ENCODE measurements around the gene ABCD2.
A peak's percentile ranks its signal among the peaks of the same experiment; 100 is the strongest.
"Not testable (repeated sequence)": the region's sequence is repeated elsewhere in the genome, so short reads cannot be mapped to it uniquely, and the experiment has no call there.

The ABCD2 gene

GRCh38 chr12:39571351-39571750 is 48.3 kb downstream of the ABCD2 start:
- DNase-seq (ENCODE audit: low read depth) = no peak
- H3K4me3 ChIP-seq (ENCODE audit: low read depth, low read length) = no peak overlapping the region

DNA sequence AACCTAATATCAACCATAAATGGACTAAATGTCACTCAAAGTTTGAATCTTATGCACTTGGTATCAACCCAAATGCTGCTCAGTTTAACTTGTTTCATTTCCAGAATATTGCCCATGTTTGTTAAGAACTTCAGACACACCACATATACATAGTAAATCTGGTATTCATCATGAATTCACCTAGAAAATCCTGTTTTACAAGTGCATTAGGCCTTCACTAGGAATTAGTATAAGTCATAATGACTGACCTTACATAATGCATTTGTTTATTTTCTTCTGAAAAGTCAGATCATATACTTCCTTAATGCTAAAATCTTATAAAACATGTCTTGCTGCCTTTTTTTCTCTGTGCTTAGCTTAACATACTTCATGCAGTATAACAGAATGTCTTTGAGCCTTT is 66.1 kb downstream of the ABCD2 start:
- H3K4me3 ChIP-seq (ENCODE audit: low read depth, low read length) = no peak overlapping the region
- no peak for DNase-seq (ENCODE audit: low read depth)

GRCh38 chr12:39544211-39544610 is 75.4 kb downstream of the ABCD2 start:
- H3K4me3 ChIP-seq (ENCODE audit: low read depth, low read length); DNase-seq (ENCODE audit: low read depth): not testable (repeated sequence)

DNA sequence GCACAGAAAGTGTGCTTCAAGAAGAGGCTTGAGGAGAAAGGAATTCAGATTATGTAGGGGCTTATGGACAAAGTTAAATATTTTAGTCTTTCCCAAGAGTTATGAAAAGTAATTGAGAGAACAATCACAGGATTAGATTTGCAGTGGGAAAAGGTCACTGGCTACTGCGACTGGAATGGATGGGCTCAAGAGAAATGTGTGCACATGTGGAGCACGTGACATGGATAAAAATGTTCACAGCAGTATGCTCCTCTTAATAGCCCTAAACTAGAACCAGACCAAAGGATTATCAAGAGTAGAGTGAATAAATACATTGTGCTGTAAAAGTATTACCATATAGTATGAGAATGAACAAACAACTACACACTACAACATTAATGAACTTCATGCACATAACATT is 78.1 kb downstream of the ABCD2 start:
- no peak overlapping the region for H3K4me3 ChIP-seq (ENCODE audit: low read depth, low read length)
- no peak for DNase-seq (ENCODE audit: low read depth)

DNA sequence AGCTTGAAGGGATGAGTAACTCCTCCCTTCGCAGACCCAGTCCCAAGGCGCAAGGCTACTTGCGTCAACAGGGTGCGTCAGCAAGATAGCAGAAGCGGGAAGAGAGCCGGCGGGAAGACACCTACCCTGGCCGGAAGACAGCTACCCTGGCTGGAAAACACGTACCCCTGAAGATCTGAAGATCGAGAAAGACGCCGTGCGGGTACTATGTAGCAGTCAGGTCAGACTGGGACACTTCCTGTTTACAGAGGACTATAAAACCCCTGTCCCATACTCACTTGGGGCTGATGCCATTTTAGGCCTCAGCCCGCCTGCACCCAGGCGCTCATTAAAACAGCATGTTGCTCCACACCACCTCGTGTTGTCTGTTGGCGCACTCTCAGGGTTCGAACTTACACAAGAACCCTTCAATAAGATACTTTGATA is 80.9 kb downstream of the ABCD2 start:
- no peak for DNase-seq (ENCODE audit: low read depth)
- H3K4me3 ChIP-seq (ENCODE audit: low read depth, low read length) = no peak overlapping the region

- no peak for DNase-seq (ENCODE audit: low read depth)
- H3K4me3 ChIP-seq (ENCODE audit: low read depth, low read length) = no peak overlapping the region
Measured at GRCh38 chr12:39533951-39534350, 85.7 kb downstream of the ABCD2 start.

GRCh38 chr12:39532448-39532847 is 87.2 kb downstream of the ABCD2 start:
- DNase-seq (ENCODE audit: low read depth) = no peak
- H3K4me3 ChIP-seq (ENCODE audit: low read depth, low read length) = no peak overlapping the region

DNA sequence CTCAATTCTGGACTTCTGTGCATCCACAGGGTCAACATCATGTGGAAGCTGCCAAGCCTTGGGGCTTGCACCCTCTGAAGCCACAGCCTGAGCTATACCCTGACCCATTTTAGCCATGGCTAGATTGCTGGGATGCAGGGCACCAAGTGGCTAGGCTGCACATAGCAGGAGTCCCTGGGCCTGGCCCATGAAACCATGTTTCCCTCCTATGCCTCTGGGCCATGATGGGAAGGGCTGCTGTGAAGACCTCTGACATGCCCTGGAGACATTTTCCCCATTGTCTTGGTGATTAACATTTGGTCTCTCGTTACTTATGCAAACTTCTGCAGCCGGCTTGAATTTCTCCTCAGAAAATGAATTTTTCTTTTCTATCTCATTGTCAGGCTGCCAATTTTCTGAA is 92.6 kb downstream of the ABCD2 start:
- no peak overlapping the region for H3K4me3 ChIP-seq (ENCODE audit: low read depth, low read length)
- no peak for DNase-seq (ENCODE audit: low read depth)

- DNase-seq (ENCODE audit: low read depth); H3K4me3 ChIP-seq (ENCODE audit: low read depth, low read length): not testable (repeated sequence)
Measured at GRCh38 chr12:39522167-39522566, 97.4 kb downstream of the ABCD2 start.

DNA sequence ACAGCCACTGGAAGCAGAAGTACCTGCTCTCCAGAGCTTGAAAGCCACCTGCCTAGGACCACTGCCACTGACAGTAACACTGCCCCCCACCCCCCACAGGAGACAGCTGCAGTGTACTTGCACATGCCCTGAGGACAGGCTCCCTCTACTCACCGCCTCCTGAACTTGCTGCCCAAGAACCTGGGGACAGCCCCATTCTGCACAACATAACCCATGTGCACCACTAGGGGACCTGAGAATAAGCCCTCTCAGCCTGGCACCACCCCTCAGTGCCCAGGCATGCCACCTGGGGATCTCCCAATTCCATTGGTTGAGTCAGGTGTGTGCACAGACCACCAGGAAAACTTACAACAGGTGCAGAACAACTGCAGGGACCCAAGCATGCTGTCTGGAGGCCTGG is 109.6 kb downstream of the ABCD2 start:
- DNase-seq (ENCODE audit: low read depth) = no peak
- no peak overlapping the region for H3K4me3 ChIP-seq (ENCODE audit: low read depth, low read length)

DNA sequence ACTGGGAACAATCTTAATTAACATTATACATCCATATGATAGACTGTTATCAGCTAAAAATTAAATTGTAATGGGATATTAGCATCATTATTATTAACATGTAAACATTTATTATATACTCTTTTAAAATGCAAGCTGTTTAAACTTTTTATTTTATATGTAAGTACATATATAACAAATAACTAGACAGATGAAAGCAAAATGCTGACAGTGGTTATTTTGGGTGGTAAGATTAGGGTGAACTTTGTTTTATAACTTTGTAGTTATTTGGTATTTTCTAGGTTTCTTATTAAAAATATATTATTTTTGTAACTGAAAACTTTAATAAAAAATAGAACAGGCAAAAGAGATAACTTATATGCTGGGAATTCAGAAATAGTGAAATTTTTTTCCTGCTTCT is 114.0 kb downstream of the ABCD2 start:
- DNase-seq (ENCODE audit: low read depth) = no peak
- no peak overlapping the region for H3K4me3 ChIP-seq (ENCODE audit: low read depth, low read length)

GRCh38 chr12:39505023-39505422 is 114.6 kb downstream of the ABCD2 start:
- H3K4me3 ChIP-seq (ENCODE audit: low read depth, low read length) = no peak overlapping the region
- no peak for DNase-seq (ENCODE audit: low read depth)

DNA sequence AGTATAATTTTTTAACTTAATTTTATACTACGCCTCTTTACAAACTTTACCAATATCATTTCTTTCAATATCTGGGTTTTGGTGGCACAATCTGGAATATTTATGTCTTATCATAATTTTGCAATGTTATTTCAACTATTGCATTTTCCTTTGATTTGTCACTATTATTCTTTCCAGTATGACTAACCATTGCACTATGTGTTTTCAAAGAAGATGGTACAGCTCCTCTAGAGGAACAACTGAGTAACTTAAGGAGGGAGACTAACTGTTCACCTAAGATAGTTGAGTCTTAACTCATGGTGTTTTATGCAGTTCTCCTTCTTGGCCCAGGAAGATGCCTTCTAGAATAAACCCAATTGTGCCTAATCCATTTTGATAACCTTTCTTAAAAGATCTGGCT is 116.2 kb downstream of the ABCD2 start:
- DNase-seq (ENCODE audit: low read depth) = peak; percentile 14
- H3K4me3 ChIP-seq (ENCODE audit: low read depth, low read length) = no peak overlapping the region

DNA sequence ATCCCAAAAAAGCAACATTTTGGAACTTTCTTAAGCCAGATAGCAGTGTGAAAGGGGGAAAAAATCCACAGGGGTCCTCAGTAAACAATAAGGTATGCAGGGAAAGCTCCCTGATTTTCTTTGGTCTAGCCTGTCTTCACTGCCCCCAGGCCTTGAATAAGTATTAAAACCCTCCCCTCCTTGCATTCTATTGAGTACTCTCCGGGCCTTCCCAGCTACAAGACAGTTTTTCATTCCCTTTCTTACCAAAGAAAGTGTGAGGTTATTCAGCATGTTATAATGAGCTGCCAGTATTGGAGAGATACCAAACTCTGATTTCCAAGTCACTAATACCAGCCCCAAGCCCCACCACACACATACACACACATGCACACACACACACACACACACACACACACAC is 116.9 kb downstream of the ABCD2 start:
- DNase-seq (ENCODE audit: low read depth) = no peak

More for the DNA sequence above, 116.9 kb downstream of the ABCD2 start:
- no peak overlapping the region for H3K4me3 ChIP-seq (ENCODE audit: low read depth, low read length)

Measured in skeletal muscle cell (primary cell).